Measurements from ENCODE around the gene VRK1. TPM values are rescaled to one million over a fixed set of nuclear protein-coding genes. Genes with fewer than 3 reads are reported as not detected.

The VRK1 gene
- total and polyA plus RNA-seq, 2 of the 4 experiments (the other 2 are of a cell fraction) = 14.2 to 19.9 TPM

GRCh38 chr14:96852823-96853422 lies 55.7 kb downstream of the VRK1 start:
- no peak overlapping the region for H3K18ac ChIP-seq (ENCODE audit: low read depth, low read length)
- no peak overlapping the region for H2BK5ac ChIP-seq (ENCODE audit: low read depth, low read length, poor library complexity, severe bottlenecking)
- intact Hi-C loops (cut with micrococcal nuclease) (loop anchor here (2.0 to 5.0 kb wide), 3 partner anchors 48 to 111 kb away; partner anchors contain the start of gene VRK1), in situ Hi-C loops (cut with MboI; ENCODE audit: low sequenced_read_pairs) (no loop called here), dilution Hi-C loops (cut with HindIII; ENCODE audit: low sequenced_read_pairs, unreplicated experiment) (no loop called here)
- CTCF ChIA-PET = interaction anchor here (0.9 to 2.1 kb wide), 12 partner anchors 8 to 70 kb away, joined by 3 to 12 read pairs (median 4); no protein-coding TSS in a partner anchor
- POLR2A ChIA-PET (ENCODE audit: unreplicated experiment) = no interaction called here
- no peak overlapping the region for H2BK15ac ChIP-seq (ENCODE audit: low read depth, low read length)
- TF ChIP-seq SMC3 (IDR thresholded peaks at IDR 0.05; ENCODE audit: low read depth, low read length) (peak; percentile 75), NFE2L2 (IDR thresholded peaks at IDR 0.05; ENCODE audit: low read depth, low read length) (no peak), CTCF (conservative IDR thresholded peaks at IDR 0.05; ENCODE audit: low read depth, low read length) (peak; percentile 70), RAD21 (IDR thresholded peaks at IDR 0.05; ENCODE audit: low read length) (peak; percentile 54), POLR2A (IDR thresholded peaks at IDR 0.05; ENCODE audit: low read depth, low read length) (no peak), RCOR1 (IDR thresholded peaks at IDR 0.05; ENCODE audit: insufficient replicate concordance, low read length) (no peak)
- no peak overlapping the region for H3K4me2 ChIP-seq (ENCODE audit: low read depth, low read length)
- no peak overlapping the region for H3K4ac ChIP-seq (ENCODE audit: low read depth, low read length)
- no peak overlapping the region for H3K14ac ChIP-seq (replicated peaks; ENCODE audit: low read depth, low read length)
- no peak overlapping the region for H3K9ac ChIP-seq (ENCODE audit: low read depth, low read length)
- H4K91ac ChIP-seq (ENCODE audit: insufficient read depth, low read depth, low read length) = no peak overlapping the region
- DNase-seq (peak; percentile 72), ATAC-seq (ENCODE audit: low read depth) (peak; percentile 98)
- no peak overlapping the region for H2AFZ ChIP-seq (replicated peaks; ENCODE audit: low read length, poor library complexity)
- peaks cover 1% of the 10 kb centered on the region; the same call in 1 of the 2 replicates for H3K36me3 ChIP-seq (ENCODE audit: control insufficient read depth, insufficient read depth, low read length)
- H4K20me1 ChIP-seq (ENCODE audit: insufficient read depth, low read length) = no peaks in the 10 kb centered on the region
- H3K23ac ChIP-seq (ENCODE audit: low read depth, low read length) = no peak overlapping the region
- H4K8ac ChIP-seq (ENCODE audit: low read depth in 2 of 2, low read length in 2 of 2) = no peak overlapping the region
- no peaks in the 10 kb centered on the region for H3K9me1 ChIP-seq (ENCODE audit: insufficient read depth, low read length)
- no peaks in the 10 kb centered on the region for H3K9me3 ChIP-seq (ENCODE audit: control insufficient read depth, insufficient read depth, low read length)
- H2BK20ac ChIP-seq (ENCODE audit: low read depth, low read length) = no peak overlapping the region
- no TSS peak for BruUV-seq (replicated peaks)
- H3K4me1 ChIP-seq (ENCODE audit: control insufficient read depth, insufficient read depth, low read length) = 0 out of 2 replicates have a peak, but pooled peaks cover 1% of the 10 kb centered on the region
- H3K27me3 ChIP-seq (ENCODE audit: control insufficient read depth, insufficient read depth, low read length) = no peaks in the 10 kb centered on the region
- H2BK120ac ChIP-seq (ENCODE audit: low read depth, low read length) = no peak overlapping the region
- no peak overlapping the region for H4K5ac ChIP-seq (ENCODE audit: low read depth, low read length)
- H3K56ac ChIP-seq (ENCODE audit: extremely low read depth, insufficient read depth, low read length) = no peak overlapping the region
- no peak overlapping the region for H2AK5ac ChIP-seq (ENCODE audit: low read depth, low read length)
- WGBS, 2 experiments (ENCODE audit: extremely low coverage in 2 of 2, insufficient read length in 1 of 2) = 57% methylated on average over 1 of the region's 4 CpGs; no CpG with 5 or more reads in 1 of the 2 experiments
- no peak overlapping the region for H3K4me3 ChIP-seq (ENCODE audit: insufficient read depth, low read depth, low read length)
- H3K27ac ChIP-seq (ENCODE audit: insufficient read depth, low read length) = no peak overlapping the region
- no peak overlapping the region for H2AK9ac ChIP-seq (replicated peaks; ENCODE audit: low read depth, low read length, poor library complexity)
- no peaks in the 10 kb centered on the region for H3K79me1 ChIP-seq (ENCODE audit: low read depth in 1 of 2, low read length in 2 of 2)
